ENCODE results near the gene PODXL2.
"Not testable (repeated sequence)": the region's sequence is repeated elsewhere in the genome, so short reads cannot be mapped to it uniquely, and the experiment has no call there.

Gene PODXL2

DNA sequence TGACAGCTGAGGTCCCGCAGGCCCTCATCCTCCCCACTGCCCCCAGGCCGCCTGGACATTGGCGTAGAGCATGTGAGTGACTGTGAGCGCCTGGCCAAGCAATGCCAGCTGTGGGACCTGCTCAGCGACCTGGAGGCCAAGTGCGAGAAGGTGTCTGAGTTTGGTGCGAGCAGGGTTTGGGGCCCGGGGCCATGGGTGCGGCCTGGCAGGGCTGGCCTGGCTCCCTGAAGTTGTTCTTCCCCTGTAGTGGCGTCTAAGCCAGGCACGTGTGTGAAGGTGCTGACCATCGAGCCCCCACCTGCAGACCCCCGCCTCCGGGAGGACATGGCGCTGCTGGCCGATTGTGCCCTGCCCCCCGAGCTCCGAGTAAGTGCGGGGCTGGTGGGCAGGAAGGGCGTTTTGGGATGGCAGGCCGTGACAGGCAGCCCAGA lies 48.0 kb downstream of the PODXL2 start:
- DNase-seq = no peak

DNA sequence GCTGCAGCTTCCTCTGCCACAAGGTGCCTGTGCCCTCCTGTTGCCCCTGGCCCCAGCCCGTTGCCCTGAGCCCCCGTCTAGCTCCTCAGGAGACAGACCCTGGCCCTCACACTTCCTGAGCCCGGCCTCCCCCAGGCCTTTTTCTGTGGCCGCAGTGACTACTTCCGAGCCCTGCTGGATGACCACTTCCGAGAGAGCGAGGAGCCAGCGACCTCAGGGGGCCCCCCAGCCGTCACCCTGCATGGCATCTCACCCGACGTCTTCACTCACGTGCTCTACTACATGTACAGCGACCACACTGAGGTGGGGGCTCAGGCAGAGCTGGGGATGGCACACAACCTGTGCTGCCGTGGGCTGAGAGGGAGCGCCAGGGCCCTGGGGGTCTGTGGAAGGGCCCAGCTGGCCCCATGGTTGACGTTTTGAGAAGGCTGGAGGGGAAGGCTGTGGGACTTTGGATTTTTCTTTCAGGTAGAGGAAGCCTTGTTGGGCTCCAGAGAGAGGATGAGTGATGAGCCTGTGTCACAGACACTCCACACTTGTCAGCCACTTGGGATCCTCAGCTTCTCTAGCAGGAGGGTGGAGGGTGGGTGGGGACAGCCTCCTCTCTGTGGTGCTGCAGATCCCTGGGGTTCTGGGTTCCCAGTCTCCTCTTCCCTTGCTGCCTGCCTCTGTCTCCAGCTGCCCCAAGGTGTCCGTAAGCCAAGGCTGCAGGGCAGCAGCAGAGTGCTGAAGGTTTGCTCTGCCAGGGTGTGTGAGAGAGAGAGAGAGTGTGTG lies 48.7 kb downstream of the PODXL2 start:
- no peak for DNase-seq

- DNase-seq = no peak
Measured at GRCh38 chr3:127678315-127678599, 49.3 kb downstream of the PODXL2 start.

DNA sequence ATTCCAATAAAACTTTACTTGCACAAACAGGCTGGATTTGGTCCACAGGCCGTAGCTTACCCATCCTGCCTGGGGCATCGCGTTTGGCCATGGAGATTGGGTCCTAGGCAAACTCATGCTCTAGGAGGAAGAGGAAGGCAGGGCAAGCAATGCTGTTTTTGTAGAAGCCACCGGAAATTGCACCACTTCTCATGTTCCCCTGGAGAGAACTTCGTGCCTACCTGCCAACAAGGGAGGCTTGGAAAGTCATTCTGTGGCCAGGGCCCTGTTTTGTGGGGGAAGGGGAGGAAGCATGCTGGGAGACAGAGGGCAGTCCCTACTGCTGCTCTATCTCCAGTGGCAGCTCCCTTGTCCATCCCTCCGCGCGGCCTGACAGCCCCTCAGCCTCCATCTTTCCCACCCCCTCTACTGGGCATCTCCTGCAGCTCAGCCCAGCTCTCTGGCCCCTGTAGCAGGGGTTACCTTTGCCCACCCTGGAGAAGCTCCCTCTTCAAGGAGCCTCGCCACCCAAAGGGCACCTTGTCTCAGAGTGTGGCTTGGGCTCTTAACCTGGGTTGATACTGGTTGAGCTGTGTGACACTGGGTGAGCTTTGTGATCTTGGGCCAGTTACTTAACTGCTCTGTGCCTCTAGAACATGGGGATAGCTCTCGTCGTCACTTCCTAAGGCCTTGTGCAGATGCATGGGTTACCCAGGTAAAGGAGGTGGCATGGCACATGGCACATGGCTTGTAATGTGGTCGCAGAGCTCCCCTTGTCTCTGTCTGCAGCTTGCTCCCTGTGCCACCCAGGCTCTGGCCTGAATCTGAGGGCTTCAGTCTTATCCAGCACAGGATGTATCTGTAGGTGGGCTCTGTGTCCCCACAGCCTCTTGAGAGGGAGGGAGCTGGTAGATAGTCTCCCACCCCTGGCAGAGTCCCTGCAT lies 49.9 kb downstream of the PODXL2 start:
- DNase-seq = no peak

GRCh38 chr3:127679534-127680145 lies 50.7 kb downstream of the PODXL2 start:
- no peak for DNase-seq

GRCh38 chr3:127680146-127680661 lies 51.2 kb downstream of the PODXL2 start:
- no peak for DNase-seq

DNA sequence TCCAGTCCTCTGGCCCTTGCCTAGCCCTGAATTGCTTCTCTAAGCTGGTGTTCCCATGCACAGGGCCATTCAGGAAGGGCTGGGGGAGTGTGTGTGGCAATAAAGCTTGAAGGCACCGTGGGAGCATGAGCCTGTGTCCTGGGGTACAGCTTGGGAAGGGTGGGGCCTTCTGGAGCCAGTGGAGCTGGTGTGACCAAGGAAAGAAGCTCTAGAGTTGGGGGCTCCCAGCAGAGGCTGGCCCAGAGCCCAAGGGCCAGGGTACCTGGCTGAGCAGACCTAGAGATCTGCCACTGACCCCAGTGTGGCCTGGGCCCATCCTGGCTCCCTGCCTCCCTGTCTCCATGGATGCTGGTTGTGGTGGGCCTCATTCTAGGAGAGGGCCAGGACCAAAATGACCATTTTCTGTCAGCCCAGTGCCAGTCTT lies 51.8 kb downstream of the PODXL2 start:
- DNase-seq = no peak

GRCh38 chr3:127682175-127682554 lies 53.2 kb downstream of the PODXL2 start:
- DNase-seq = not testable (repeated sequence)

DNA sequence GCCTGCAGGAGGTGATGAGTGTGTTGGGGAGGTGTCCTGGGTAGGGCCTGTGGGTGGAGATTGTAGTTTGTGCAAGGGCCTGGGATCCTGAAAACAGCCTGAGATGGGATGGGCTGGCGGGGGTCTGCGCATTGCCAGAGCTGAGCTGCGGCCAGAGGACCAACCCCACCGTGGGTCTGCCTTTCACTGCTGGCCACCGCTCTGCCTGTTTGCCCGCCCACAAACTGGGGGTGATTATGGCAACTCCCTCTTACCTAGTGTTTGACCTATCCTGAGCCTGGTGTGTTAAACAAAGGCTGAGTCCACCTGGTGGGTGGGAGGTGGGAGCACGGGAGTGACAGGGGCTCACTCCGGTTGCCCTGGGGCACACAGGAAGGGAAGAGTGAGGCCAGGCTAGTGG lies 53.6 kb downstream of the PODXL2 start:
- no peak for DNase-seq

GRCh38 chr3:127684871-127685707 lies 56.1 kb downstream of the PODXL2 start:
- no peak for DNase-seq

GRCh38 chr3:127685708-127686511 lies 56.9 kb downstream of the PODXL2 start:
- DNase-seq = no peak

DNA sequence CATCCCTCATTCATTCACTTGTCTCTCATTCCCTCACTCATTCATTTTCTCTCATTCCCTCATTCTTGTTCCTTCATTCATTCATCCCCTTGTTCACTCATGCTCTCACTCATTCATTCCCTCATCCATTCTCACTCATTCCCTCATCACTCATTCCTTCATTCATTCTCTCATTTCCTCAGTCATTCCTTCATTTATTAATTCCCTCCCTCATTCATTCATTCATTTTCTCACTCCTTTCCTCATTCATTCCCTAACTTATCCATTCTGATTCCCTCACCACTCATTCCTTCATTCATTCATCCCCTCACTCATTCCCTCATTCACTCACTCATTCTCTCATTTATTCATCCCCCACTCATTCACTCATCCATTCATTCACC lies 57.5 kb downstream of the PODXL2 start:
- no peak for DNase-seq

- no peak for DNase-seq
Measured at GRCh38 chr3:127687228-127687737, 58.3 kb downstream of the PODXL2 start.

- DNase-seq = no peak
Measured at GRCh38 chr3:127688022-127688415, 59.0 kb downstream of the PODXL2 start.

DNA sequence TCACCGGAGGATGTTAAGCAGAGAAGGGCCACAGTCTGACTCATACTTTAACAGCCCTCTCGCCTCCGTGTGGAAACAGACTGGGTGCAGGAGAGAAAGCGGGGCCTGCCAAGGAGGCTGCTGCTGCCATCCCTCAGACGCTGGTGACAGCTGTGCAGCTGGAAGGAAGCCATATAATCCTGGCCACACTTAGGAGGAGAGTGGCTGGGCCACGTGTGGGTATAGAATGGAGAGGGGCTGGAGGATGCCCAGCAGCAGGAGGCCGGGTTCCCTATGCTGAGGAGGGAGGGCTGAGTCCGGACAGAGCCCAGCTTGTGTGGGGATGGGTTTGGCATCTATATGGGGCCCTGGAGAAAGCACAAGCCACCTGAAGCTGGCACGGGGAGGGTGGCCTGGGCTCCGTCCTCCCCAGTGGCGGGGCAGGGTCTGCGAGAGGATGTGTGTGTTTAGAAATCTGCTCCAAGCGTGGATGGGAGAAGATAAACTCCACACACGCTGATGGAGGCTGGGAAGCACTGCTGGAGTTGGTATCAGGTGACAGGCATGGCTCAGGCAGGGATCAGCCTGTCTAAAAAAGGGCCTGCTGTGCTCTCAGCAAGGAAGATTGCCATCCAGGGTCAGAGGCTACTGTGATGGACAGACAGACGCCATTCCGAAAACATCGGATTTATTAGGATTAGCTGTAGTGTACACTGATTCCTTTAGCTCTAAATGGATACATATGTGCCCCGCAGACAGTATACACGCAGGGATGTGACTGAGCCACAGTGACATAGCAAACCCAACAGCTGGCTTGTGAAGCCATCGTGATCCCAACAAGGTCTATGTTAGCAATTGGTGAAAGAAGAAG lies 59.7 kb downstream of the PODXL2 start:
- DNase-seq = no peak

- no peak for DNase-seq
Measured at GRCh38 chr3:127689266-127689860, 60.4 kb downstream of the PODXL2 start.

DNA sequence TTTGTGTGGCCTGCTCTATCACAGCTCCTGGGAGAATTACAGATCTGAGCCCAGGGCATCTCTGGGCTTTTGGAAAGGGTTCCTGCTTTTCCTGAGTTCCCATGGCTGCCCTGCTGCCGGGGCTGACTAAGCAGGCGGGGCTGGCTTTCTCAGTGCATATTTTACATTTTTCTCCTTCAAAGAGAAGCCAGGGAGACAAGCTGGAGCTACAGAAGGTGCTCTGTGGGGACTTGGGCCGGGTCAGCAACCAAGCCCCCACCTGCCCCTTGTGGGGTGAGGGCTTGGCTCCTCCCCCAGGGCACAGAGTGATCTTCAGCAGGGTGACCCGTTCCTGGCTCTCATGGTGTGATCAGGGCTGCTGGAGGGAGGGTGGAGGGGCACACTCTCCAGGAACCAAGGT lies 61.1 kb downstream of the PODXL2 start:
- DNase-seq = no peak

- DNase-seq = peak; percentile 60
Measured at GRCh38 chr3:127690823-127691452, 62.0 kb downstream of the PODXL2 start.

DNA sequence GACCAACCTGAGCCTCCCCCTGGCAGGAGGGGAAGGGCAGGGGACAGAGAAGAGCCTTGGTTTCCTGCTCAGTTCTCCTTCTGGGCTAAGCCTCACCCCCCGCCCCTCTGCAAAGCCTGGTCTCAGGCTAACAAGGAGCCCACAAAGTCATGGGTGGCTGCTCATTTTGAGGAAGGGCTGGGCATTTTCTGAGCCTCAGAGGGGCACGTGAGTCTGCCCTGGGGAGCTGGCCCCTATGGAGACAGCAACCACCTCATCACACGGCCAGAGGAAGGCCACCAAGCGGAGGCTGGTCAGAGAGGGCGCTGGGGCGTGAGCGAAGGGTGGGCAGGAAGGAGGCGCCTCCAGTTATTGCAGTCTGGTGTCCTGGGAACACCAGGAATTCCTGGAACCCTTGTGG lies 62.5 kb downstream of the PODXL2 start:
- no peak for DNase-seq

GRCh38 chr3:127691974-127692373 lies 63.0 kb downstream of the PODXL2 start:
- no peak for DNase-seq

Measured in eye (tissue), 1 donor.